HEK293 (cell line): ENCODE data around the gene RACK1.

Experiments
- BCL6B ChIP-seq: fragments of 450-650 bp; formaldehyde crosslinking; IDR thresholded peaks from 2 replicates; pipeline ENCODE4 v1.5.1; 2017; ENCODE audit warnings: missing biosample characterization, missing genetic modification characterization
- EGR2 ChIP-seq: fragments of 450-650 bp; formaldehyde crosslinking; IDR thresholded peaks from 2 replicates; pipeline ENCODE4 v1.5.1; 2016; ENCODE audit warnings: low read depth, missing biosample characterization, missing genetic modification characterization
- GLI2 ChIP-seq: fragments of 450-650 bp; formaldehyde crosslinking; IDR thresholded peaks from 2 replicates; pipeline ENCODE4; 2017; ENCODE audit warnings: missing biosample characterization, missing genetic modification characterization, low read depth, borderline replicate concordance
- GLIS1 ChIP-seq: fragments of 450-650 bp; formaldehyde crosslinking; IDR thresholded peaks from 2 replicates; pipeline ENCODE4 v1.5.1; 2016; ENCODE audit warnings: missing biosample characterization, missing genetic modification characterization
- IKZF3 ChIP-seq: fragments of 450-650 bp; IDR thresholded peaks from 2 replicates; pipeline ENCODE4 v1.5.0; 2018; ENCODE audit warnings: missing biosample characterization, mild to moderate bottlenecking, missing genetic modification characterization, moderate library complexity
- INSM2 ChIP-seq: fragments of 450-650 bp; formaldehyde crosslinking; IDR thresholded peaks from 2 replicates; pipeline ENCODE4 v1.5.1; 2016; ENCODE audit warnings: missing biosample characterization, missing genetic modification characterization
- KLF9 ChIP-seq: fragments of 450-650 bp; formaldehyde crosslinking; IDR thresholded peaks from 2 replicates; pipeline ENCODE4 v1.5.1; 2016; ENCODE audit warnings: missing biosample characterization, missing genetic modification characterization, low read depth
- PRDM10 ChIP-seq: fragments of 450-650 bp; formaldehyde crosslinking; IDR thresholded peaks from 2 replicates; pipeline ENCODE4 v1.5.1; 2016; ENCODE audit warnings: missing biosample characterization, missing genetic modification characterization
- SP3 ChIP-seq: fragments of 450-650 bp; formaldehyde crosslinking; IDR thresholded peaks from 2 replicates; pipeline ENCODE4 v1.5.1; 2016; ENCODE audit warnings: missing biosample characterization, missing genetic modification characterization
- TSHZ1 ChIP-seq: fragments of 450-650 bp; formaldehyde crosslinking; IDR thresholded peaks from 2 replicates; pipeline ENCODE4 v1.5.1; 2016; ENCODE audit warnings: missing biosample characterization, missing genetic modification characterization, borderline replicate concordance
- ZNF23 ChIP-seq: fragments of 450-650 bp; formaldehyde crosslinking; IDR thresholded peaks from 2 replicates; pipeline ENCODE4 v1.5.1; 2016; ENCODE audit warnings: missing biosample characterization, missing genetic modification characterization, borderline replicate concordance
- ZNF292 ChIP-seq: fragments of 450-650 bp; formaldehyde crosslinking; IDR thresholded peaks from 2 replicates; pipeline ENCODE4 v1.5.1; 2016; ENCODE audit warnings: low read depth, missing biosample characterization, missing genetic modification characterization, borderline replicate concordance
- ZNF302 ChIP-seq: fragments of 450-650 bp; formaldehyde crosslinking; IDR thresholded peaks from 2 replicates; pipeline ENCODE4 v1.5.1; 2016; ENCODE audit warnings: missing biosample characterization, missing genetic modification characterization, low read depth
- ZNF529 ChIP-seq: fragments of 450-650 bp; formaldehyde crosslinking; IDR thresholded peaks from 2 replicates; pipeline ENCODE4 v1.5.1; 2017; ENCODE audit warnings: missing genetic modification characterization, missing biosample characterization; ENCODE audit not compliant: insufficient replicate concordance
- ZNF610 ChIP-seq: fragments of 450-650 bp; formaldehyde crosslinking; IDR thresholded peaks from 2 replicates; pipeline ENCODE4 v1.5.1; 2016; ENCODE audit warnings: missing biosample characterization, missing genetic modification characterization, borderline replicate concordance
- ZNF701 ChIP-seq: fragments of 450-650 bp; formaldehyde crosslinking; IDR thresholded peaks from 2 replicates; pipeline ENCODE4 v1.5.1; 2016; ENCODE audit warnings: missing biosample characterization, missing genetic modification characterization
- ZNF76 ChIP-seq: fragments of 450-650 bp; formaldehyde crosslinking; IDR thresholded peaks from 2 replicates; pipeline ENCODE4; 2016; ENCODE audit warnings: low read depth, missing biosample characterization, missing genetic modification characterization, borderline replicate concordance
- ZNF777 ChIP-seq: fragments of 450-650 bp; formaldehyde crosslinking; IDR thresholded peaks from 2 replicates; pipeline ENCODE4 v1.5.1; 2017; ENCODE audit warnings: missing biosample characterization, missing genetic modification characterization, borderline replicate concordance
- TF ChIP-seq, protein P1 (sequence below): fragments of 450-650 bp; formaldehyde crosslinking; IDR thresholded peaks from 2 replicates; pipeline ENCODE4 v1.5.1; 2016; ENCODE audit warnings: missing biosample characterization, missing genetic modification characterization
- TF ChIP-seq, protein P2 (sequence below): fragments of 450-650 bp; formaldehyde crosslinking; IDR thresholded peaks from 2 replicates; pipeline ENCODE4 v1.5.1; 2016; ENCODE audit warnings: missing biosample characterization, missing genetic modification characterization
- TF ChIP-seq, protein P3 (sequence below): fragments of 450-650 bp; formaldehyde crosslinking; IDR thresholded peaks from 2 replicates; pipeline ENCODE4 v1.5.1; 2017; ENCODE audit warnings: missing biosample characterization, missing genetic modification characterization

The RACK1 gene

GRCh38 chr5:181243564-181244343 lies at the start of gene RACK1 (continued):
- TF ChIP-seq ZNF610 (tag by site-specific recombination) (peak; percentile 57), ZNF292 (tag by site-specific recombination) (no peak), ZNF777 (tag by site-specific recombination) (no peak), TSHZ1 (tag by site-specific recombination) (peak; percentile 26; the same call in 1 of the 2 replicates), PRDM10 (tag by site-specific recombination) (no peak), INSM2 (tag by site-specific recombination) (no peak), BCL6B (tag by site-specific recombination) (no peak), GLI2 (no peak), ZNF23 (tag by site-specific recombination) (no peak), ZNF701 (tag by site-specific recombination) (no peak), IKZF3 (tag by site-specific recombination) (no peak), ZNF302 (tag by site-specific recombination) (no peak), KLF9 (tag by site-specific recombination) (no peak; the same call in 1 of the 2 replicates), SP3 (peak; percentile 83), ZNF529 (tag by site-specific recombination) (no peak), GLIS1 (tag by site-specific recombination) (peak; percentile 49; the same call in 1 of the 2 replicates), EGR2 (tag by site-specific recombination) (no peak), ZNF76 (tag by site-specific recombination) (peak; percentile 90)
- TF ChIP-seq, protein P1, sequence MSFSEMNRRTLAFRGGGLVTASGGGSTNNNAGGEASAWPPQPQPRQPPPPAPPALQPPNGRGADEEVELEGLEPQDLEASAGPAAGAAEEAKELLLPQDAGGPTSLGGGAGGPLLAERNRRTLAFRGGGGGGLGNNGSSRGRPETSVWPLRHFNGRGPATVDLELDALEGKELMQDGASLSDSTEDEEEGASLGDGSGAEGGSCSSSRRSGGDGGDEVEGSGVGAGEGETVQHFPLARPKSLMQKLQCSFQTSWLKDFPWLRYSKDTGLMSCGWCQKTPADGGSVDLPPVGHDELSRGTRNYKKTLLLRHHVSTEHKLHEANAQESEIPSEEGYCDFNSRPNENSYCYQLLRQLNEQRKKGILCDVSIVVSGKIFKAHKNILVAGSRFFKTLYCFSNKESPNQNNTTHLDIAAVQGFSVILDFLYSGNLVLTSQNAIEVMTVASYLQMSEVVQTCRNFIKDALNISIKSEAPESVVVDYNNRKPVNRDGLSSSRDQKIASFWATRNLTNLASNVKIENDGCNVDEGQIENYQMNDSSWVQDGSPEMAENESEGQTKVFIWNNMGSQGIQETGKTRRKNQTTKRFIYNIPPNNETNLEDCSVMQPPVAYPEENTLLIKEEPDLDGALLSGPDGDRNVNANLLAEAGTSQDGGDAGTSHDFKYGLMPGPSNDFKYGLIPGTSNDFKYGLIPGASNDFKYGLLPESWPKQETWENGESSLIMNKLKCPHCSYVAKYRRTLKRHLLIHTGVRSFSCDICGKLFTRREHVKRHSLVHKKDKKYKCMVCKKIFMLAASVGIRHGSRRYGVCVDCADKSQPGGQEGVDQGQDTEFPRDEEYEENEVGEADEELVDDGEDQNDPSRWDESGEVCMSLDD (tag by site-specific recombination): peak; percentile 25; the same call in 1 of the 2 replicates
- TF ChIP-seq, protein P2, sequence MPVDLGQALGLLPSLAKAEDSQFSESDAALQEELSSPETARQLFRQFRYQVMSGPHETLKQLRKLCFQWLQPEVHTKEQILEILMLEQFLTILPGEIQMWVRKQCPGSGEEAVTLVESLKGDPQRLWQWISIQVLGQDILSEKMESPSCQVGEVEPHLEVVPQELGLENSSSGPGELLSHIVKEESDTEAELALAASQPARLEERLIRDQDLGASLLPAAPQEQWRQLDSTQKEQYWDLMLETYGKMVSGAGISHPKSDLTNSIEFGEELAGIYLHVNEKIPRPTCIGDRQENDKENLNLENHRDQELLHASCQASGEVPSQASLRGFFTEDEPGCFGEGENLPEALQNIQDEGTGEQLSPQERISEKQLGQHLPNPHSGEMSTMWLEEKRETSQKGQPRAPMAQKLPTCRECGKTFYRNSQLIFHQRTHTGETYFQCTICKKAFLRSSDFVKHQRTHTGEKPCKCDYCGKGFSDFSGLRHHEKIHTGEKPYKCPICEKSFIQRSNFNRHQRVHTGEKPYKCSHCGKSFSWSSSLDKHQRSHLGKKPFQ: no peak
- TF ChIP-seq, protein P3, sequence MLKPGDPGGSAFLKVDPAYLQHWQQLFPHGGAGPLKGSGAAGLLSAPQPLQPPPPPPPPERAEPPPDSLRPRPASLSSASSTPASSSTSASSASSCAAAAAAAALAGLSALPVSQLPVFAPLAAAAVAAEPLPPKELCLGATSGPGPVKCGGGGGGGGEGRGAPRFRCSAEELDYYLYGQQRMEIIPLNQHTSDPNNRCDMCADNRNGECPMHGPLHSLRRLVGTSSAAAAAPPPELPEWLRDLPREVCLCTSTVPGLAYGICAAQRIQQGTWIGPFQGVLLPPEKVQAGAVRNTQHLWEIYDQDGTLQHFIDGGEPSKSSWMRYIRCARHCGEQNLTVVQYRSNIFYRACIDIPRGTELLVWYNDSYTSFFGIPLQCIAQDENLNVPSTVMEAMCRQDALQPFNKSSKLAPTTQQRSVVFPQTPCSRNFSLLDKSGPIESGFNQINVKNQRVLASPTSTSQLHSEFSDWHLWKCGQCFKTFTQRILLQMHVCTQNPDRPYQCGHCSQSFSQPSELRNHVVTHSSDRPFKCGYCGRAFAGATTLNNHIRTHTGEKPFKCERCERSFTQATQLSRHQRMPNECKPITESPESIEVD: no peak; the same call in 1 of the 2 replicates
